ENCODE measurements around the gene UBA1.

UBA1 gene

DNA sequence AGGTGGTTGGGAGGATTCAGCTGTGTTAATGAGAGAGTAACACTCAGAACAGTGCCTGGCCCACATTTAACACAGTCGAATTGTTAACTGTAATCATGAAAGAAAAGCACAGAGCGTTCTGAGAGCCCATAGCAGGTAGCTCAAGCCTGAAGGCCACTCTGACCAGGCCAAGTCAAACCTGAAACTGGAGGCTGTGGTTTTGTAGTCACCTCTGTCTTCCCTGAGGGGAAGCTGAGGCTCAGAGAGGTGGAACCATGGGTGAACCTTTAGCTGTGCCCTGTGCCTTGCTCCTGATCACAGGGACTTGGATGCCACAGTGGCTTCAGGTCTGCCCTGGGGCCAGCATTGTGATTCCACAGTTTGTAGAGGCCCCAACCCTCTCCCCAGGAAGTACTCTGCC lies 16.6 kb upstream of the UBA1 start:
- Histone ChIP-seq H3K36me3 (ENCODE audit: control insufficient read depth in 1 of 2, insufficient read depth in 2 of 2, low read length in 2 of 2) (peaks cover 19 to 70% of the 10 kb centered on the region in 2 donors), H3K27ac (ENCODE audit: low read depth, low read length) (no peak overlapping the region), H3K9ac (ENCODE audit: low read depth in 1 of 2, low read length in 2 of 2) (no peak overlapping the region)

DNA sequence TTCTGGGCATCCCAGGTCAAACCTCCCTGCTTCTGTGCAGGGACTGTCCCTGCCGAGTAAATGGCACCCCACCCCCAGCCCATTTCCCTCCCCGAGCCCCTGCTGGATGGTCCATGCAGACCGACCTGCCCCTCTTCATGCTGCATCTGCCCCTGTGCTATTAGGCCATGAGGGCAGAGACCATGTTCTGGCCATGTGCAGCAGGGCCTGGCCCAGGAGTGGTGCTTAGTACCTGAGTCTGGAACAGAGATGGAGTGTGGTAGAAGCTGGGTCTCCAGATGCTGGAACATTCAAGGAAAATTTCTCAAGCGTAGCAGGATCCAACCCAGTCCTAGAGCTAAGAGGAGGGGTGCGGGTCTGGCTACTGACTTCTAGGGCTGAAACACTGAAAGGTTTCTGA lies 15.3 kb upstream of the UBA1 start:
- Histone ChIP-seq H3K4me1 (ENCODE audit: control insufficient read depth in 1 of 2, insufficient read depth in 2 of 2, low read length in 2 of 2) (no peaks in the 10 kb centered on the region), H3K9me3 (ENCODE audit: control insufficient read depth in 1 of 2, low read length in 2 of 2) (no peaks in the 10 kb centered on the region), H3K27me3 (ENCODE audit: control insufficient read depth in 1 of 2, insufficient read depth in 2 of 2, low read length in 2 of 2) (no peaks in the 10 kb centered on the region), H3K4me3 (ENCODE audit: low read depth in 1 of 2, low read length in 2 of 2) (no peak overlapping the region), H3K36me3 (ENCODE audit: control insufficient read depth in 1 of 2, insufficient read depth in 2 of 2, low read length in 2 of 2) (peaks cover 16 to 67% of the 10 kb centered on the region in 2 donors), H3K27ac (ENCODE audit: low read depth, low read length) (no peak overlapping the region), H3K9ac (ENCODE audit: low read depth in 1 of 2, low read length in 2 of 2) (no peak overlapping the region)

More for the DNA sequence above, 16.6 kb upstream of the UBA1 start:
- no peaks in the 10 kb centered on the region for H3K9me3 ChIP-seq (ENCODE audit: control insufficient read depth in 1 of 2, low read length in 2 of 2)
- no peak overlapping the region for H3K4me3 ChIP-seq (ENCODE audit: low read depth in 1 of 2, low read length in 2 of 2)
- no peaks in the 10 kb centered on the region for H3K27me3 ChIP-seq (ENCODE audit: control insufficient read depth in 1 of 2, insufficient read depth in 2 of 2, low read length in 2 of 2)
- H3K4me1 ChIP-seq (ENCODE audit: control insufficient read depth in 1 of 2, insufficient read depth in 2 of 2, low read length in 2 of 2), result no peaks in the 10 kb centered on the region

DNA sequence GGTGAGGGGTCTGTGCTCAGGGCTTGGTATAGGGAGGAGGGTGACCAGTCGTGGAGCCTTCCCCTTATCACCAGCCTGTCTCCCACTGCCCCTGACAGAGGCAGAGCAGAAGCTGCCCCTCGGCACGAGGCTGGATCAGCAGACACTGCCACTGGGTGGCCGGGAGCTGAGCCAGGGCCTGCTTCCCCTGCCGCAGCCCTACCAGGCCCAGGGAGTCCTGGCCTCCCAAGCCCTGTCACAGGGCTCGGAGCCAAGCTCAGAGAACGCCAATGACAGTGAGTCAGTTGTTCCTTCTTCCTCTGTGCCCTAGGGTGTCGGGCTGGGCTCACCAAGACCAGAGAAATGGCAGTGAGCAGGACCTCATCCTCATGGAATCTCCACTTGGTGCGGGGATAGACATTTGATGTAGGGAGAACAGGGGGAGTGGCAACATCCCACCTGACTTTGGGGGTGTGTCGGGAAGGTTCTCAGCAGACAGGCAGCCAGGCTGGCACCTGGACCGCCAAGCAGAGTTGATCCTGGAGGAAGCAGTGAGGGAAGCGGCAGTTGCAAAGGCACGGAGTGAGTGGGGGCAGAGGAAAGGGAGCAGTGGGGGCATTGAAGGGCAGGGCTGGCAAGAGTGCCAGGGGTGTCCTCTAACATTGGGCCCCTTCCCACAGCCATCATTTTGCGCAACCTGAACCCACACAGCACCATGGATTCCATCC lies 14.3 kb upstream of the UBA1 start:
- no peaks in the 10 kb centered on the region for H3K27me3 ChIP-seq (ENCODE audit: control insufficient read depth in 1 of 2, insufficient read depth in 2 of 2, low read length in 2 of 2)
- peaks cover 15 to 63% of the 10 kb centered on the region in 2 donors for H3K36me3 ChIP-seq (ENCODE audit: control insufficient read depth in 1 of 2, insufficient read depth in 2 of 2, low read length in 2 of 2)
- no peak overlapping the region for H3K4me3 ChIP-seq (ENCODE audit: low read depth in 1 of 2, low read length in 2 of 2)
- H3K9me3 ChIP-seq (ENCODE audit: control insufficient read depth in 1 of 2, low read length in 2 of 2), result no peaks in the 10 kb centered on the region
- H3K9ac ChIP-seq (ENCODE audit: low read depth in 1 of 2, low read length in 2 of 2), result no peak overlapping the region
- H3K27ac ChIP-seq (ENCODE audit: low read depth, low read length), result no peak overlapping the region
- H3K4me1 ChIP-seq (ENCODE audit: control insufficient read depth in 1 of 2, insufficient read depth in 2 of 2, low read length in 2 of 2), result no peaks in the 10 kb centered on the region

DNA sequence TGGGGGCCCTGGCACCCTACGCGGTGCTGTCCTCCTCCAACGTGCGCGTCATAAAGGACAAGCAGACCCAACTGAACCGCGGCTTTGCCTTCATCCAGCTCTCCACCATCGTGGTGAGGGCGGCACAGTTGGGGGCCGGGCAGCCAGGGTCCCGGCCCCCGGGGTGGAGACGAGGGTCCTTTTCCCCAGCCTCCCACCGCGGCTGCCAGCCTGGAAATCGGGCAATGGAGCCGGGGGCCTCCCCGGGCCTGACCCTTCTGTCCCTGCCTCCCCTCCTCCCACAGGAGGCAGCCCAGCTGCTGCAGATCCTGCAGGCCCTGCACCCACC lies 13.7 kb upstream of the UBA1 start:
- Histone ChIP-seq H3K4me1 (ENCODE audit: control insufficient read depth in 1 of 2, insufficient read depth in 2 of 2, low read length in 2 of 2) (no peaks in the 10 kb centered on the region), H3K4me3 (ENCODE audit: low read depth in 1 of 2, low read length in 2 of 2) (no peak overlapping the region), H3K27me3 (ENCODE audit: control insufficient read depth in 1 of 2, insufficient read depth in 2 of 2, low read length in 2 of 2) (no peaks in the 10 kb centered on the region), H3K9ac (ENCODE audit: low read depth in 1 of 2, low read length in 2 of 2) (no peak overlapping the region), H3K9me3 (ENCODE audit: control insufficient read depth in 1 of 2, low read length in 2 of 2) (no peaks in the 10 kb centered on the region), H3K36me3 (ENCODE audit: control insufficient read depth in 1 of 2, insufficient read depth in 2 of 2, low read length in 2 of 2) (peaks cover 15 to 67% of the 10 kb centered on the region in 2 donors), H3K27ac (ENCODE audit: low read depth, low read length) (no peak overlapping the region)

DNA sequence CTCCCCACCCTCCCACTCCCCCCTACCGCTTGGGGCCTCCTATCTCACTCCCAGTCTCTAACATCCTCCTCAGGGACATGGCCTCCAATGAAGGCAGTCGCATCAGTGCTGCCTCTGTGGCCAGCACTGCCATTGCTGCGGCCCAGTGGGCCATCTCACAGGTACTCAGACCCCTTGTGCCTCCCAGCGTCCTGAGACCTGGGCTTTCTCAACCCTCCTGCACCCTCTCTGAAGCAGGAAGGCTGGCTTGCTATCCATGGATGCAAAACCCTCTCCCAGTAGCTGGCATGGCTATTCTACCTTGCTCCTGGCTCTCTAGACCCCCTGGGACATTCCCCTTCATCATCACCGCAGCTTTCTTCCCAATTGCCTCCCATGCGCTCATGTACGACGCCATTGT lies 13.3 kb upstream of the UBA1 start:
- H3K4me1 ChIP-seq (ENCODE audit: control insufficient read depth in 1 of 2, insufficient read depth in 2 of 2, low read length in 2 of 2), result no peaks in the 10 kb centered on the region
- no peak overlapping the region for H3K27ac ChIP-seq (ENCODE audit: low read depth, low read length)
- H3K9ac ChIP-seq (ENCODE audit: low read depth in 1 of 2, low read length in 2 of 2), result no peak overlapping the region
- H3K4me3 ChIP-seq (ENCODE audit: low read depth in 1 of 2, low read length in 2 of 2), result no peak overlapping the region
- H3K36me3 ChIP-seq (ENCODE audit: control insufficient read depth in 1 of 2, insufficient read depth in 2 of 2, low read length in 2 of 2), result peaks cover 15 to 71% of the 10 kb centered on the region in 2 donors
- H3K27me3 ChIP-seq (ENCODE audit: control insufficient read depth in 1 of 2, insufficient read depth in 2 of 2, low read length in 2 of 2), result no peaks in the 10 kb centered on the region
- no peaks in the 10 kb centered on the region for H3K9me3 ChIP-seq (ENCODE audit: control insufficient read depth in 1 of 2, low read length in 2 of 2)

DNA sequence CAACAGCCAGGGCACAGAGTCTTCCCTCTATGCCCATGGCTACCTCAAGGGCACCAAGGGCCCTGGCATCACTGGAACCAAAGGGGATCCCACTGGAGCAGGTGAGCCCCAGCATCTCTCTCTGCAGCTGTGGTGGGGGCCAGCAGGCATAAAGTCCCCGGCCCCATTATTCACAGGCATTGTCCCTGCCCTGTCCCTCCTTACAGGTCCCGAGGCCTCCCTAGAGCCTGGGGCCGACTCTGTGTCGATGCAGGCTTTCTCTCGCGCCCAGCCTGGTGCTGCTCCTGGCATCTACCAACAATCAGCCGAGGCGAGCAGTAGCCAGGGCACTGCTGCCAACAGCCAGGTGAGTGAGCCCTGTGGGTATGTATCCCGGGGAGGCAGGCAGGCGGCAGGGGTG lies 12.3 kb upstream of the UBA1 start:
- no peaks in the 10 kb centered on the region for H3K9me3 ChIP-seq (ENCODE audit: control insufficient read depth in 1 of 2, low read length in 2 of 2)
- H3K36me3 ChIP-seq (ENCODE audit: control insufficient read depth in 1 of 2, insufficient read depth in 2 of 2, low read length in 2 of 2), result peaks cover 12 to 77% of the 10 kb centered on the region in 2 donors
- no peaks in the 10 kb centered on the region for H3K27me3 ChIP-seq (ENCODE audit: control insufficient read depth in 1 of 2, insufficient read depth in 2 of 2, low read length in 2 of 2)
- H3K9ac ChIP-seq (ENCODE audit: low read depth in 1 of 2, low read length in 2 of 2), result no peak overlapping the region
- H3K4me1 ChIP-seq (ENCODE audit: control insufficient read depth in 1 of 2, insufficient read depth in 2 of 2, low read length in 2 of 2), result no peaks in the 10 kb centered on the region
- no peak overlapping the region for H3K4me3 ChIP-seq (ENCODE audit: low read depth in 1 of 2, low read length in 2 of 2)
- no peak overlapping the region for H3K27ac ChIP-seq (ENCODE audit: low read depth, low read length)

DNA sequence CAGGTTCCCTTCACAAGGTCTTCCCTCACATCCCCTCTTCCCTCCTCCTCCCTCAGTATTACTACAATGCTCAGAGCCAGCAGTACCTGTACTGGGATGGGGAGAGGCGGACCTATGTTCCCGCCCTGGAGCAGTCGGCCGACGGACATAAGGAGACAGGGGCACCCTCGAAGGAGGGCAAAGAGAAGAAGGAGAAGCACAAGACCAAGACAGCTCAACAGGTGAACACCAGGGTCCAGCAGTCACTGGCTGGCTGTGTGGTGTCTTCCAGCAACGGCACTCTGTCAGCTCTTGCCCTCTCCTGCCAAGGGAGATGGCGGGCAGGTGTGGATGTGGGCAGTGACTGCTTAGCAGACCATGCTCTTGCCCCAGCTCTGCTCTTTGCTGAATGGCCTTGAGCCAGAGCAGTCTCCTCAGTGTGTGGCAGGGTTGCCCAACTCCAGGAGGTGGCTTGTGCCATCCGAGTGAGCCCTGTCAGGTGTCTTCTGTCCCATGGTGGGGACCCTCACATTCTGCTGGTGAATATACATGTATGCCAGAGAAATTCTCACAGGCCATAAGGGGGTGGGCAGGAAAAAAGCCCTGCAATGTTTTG lies 11.4 kb upstream of the UBA1 start:
- no peak overlapping the region for H3K27ac ChIP-seq (ENCODE audit: low read depth, low read length)
- H3K4me3 ChIP-seq (ENCODE audit: low read depth in 1 of 2, low read length in 2 of 2), result no peak overlapping the region
- no peaks in the 10 kb centered on the region for H3K27me3 ChIP-seq (ENCODE audit: control insufficient read depth in 1 of 2, insufficient read depth in 2 of 2, low read length in 2 of 2)
- H3K4me1 ChIP-seq (ENCODE audit: control insufficient read depth in 1 of 2, insufficient read depth in 2 of 2, low read length in 2 of 2), result no peaks in the 10 kb centered on the region
- no peak overlapping the region for H3K9ac ChIP-seq (ENCODE audit: low read depth in 1 of 2, low read length in 2 of 2)
- peaks cover 15 to 77% of the 10 kb centered on the region in 2 donors for H3K36me3 ChIP-seq (ENCODE audit: control insufficient read depth in 1 of 2, insufficient read depth in 2 of 2, low read length in 2 of 2)
- no peaks in the 10 kb centered on the region for H3K9me3 ChIP-seq (ENCODE audit: control insufficient read depth in 1 of 2, low read length in 2 of 2)

DNA sequence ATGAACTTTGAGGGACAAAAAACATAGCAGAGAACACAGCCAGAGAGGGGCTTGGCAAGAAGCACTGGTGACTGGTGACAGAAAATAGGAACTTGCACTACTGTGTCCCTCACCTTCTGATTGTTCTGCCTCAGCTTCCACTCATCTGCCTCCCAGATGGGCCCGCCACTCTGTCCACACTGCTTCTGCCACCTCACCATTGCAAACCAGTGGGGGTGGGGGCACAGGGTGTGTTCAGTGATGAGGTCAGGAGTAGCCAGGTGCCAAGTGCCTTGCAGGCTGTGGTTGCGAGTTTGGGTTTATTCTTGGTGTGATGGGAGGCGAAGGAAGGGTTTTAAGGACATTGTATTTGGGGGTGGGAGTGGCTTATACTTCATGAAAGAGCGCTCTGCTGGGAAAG lies 9.1 kb upstream of the UBA1 start:
- no peaks in the 10 kb centered on the region for H3K4me1 ChIP-seq (ENCODE audit: control insufficient read depth in 1 of 2, insufficient read depth in 2 of 2, low read length in 2 of 2)
- H3K9me3 ChIP-seq (ENCODE audit: control insufficient read depth in 1 of 2, low read length in 2 of 2), result no peaks in the 10 kb centered on the region
- H3K27ac ChIP-seq (ENCODE audit: low read depth, low read length), result no peak overlapping the region
- H3K9ac ChIP-seq (ENCODE audit: low read depth in 1 of 2, low read length in 2 of 2), result no peak overlapping the region
- H3K27me3 ChIP-seq (ENCODE audit: control insufficient read depth in 1 of 2, insufficient read depth in 2 of 2, low read length in 2 of 2), result no peaks in the 10 kb centered on the region
- H3K4me3 ChIP-seq (ENCODE audit: low read depth in 1 of 2, low read length in 2 of 2), result no peak overlapping the region
- peaks cover 12 to 56% of the 10 kb centered on the region in 2 donors for H3K36me3 ChIP-seq (ENCODE audit: control insufficient read depth in 1 of 2, insufficient read depth in 2 of 2, low read length in 2 of 2)

DNA sequence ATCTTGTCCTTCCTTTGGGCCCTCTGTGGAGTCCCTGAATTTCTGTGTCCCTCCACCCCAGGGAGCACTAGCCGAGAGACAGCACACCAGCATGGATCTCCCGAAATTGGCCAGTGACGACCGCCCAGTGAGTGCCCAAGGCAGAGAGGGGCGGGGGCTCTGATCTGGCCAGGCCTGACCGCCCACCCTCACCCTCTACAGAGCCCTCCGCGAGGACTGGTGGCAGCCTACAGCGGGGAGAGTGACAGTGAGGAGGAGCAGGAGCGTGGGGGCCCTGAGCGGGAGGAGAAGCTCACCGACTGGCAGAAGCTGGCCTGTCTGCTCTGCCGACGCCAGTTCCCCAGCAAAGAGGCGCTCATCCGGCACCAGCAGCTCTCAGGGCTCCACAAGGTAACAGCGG lies 8.4 kb upstream of the UBA1 start:
- H3K9me3 ChIP-seq (ENCODE audit: control insufficient read depth in 1 of 2, low read length in 2 of 2), result no peaks in the 10 kb centered on the region
- peaks cover 0 to under 1% of the 10 kb centered on the region in 2 donors for H3K4me1 ChIP-seq (ENCODE audit: control insufficient read depth in 1 of 2, insufficient read depth in 2 of 2, low read length in 2 of 2)
- H3K4me3 ChIP-seq (ENCODE audit: low read depth in 1 of 2, low read length in 2 of 2), result no peak overlapping the region
- H3K9ac ChIP-seq (ENCODE audit: low read depth in 1 of 2, low read length in 2 of 2), result no peak overlapping the region
- H3K27ac ChIP-seq (ENCODE audit: low read depth, low read length), result no peak overlapping the region
- H3K36me3 ChIP-seq (ENCODE audit: control insufficient read depth in 1 of 2, insufficient read depth in 2 of 2, low read length in 2 of 2), result peaks cover 12 to 51% of the 10 kb centered on the region in 2 donors
- H3K27me3 ChIP-seq (ENCODE audit: control insufficient read depth in 1 of 2, insufficient read depth in 2 of 2, low read length in 2 of 2), result no peaks in the 10 kb centered on the region

DNA sequence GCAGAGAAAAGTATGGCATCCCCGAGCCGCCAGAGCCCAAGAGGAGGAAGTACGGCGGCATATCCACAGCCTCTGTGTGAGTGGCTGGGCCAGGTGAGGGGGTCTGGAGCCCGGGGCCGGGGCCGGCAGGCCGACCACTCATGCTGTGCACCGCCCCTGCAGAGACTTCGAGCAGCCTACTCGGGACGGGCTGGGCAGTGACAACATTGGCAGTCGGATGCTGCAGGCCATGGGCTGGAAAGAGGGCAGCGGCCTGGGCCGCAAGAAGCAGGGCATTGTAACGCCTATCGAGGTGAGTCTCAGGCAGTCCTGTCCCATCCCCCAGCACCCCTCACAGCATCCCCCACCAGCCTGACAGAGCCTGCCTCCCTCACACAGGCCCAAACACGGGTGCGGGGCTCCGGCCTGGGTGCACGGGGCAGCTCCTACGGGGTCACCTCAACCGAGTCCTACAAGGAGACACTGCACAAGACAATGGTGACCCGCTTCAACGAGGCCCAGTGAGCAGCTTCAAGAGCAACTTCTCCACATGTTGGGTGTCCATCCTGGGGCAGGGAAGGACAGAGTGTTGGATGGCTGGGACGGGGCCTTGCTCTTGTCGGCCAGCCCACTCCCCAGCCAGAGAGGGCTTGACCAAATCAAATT lies 7.4 kb upstream of the UBA1 start:
- no peak overlapping the region for H3K9ac ChIP-seq (ENCODE audit: low read depth in 1 of 2, low read length in 2 of 2)
- no peaks in the 10 kb centered on the region for H3K27me3 ChIP-seq (ENCODE audit: control insufficient read depth in 1 of 2, insufficient read depth in 2 of 2, low read length in 2 of 2)
- H3K36me3 ChIP-seq (ENCODE audit: control insufficient read depth in 1 of 2, insufficient read depth in 2 of 2, low read length in 2 of 2), result peaks cover 12 to 43% of the 10 kb centered on the region in 2 donors
- H3K4me3 ChIP-seq (ENCODE audit: low read depth in 1 of 2, low read length in 2 of 2), result no peak overlapping the region
- peaks cover 0 to 3% of the 10 kb centered on the region in 2 donors for H3K4me1 ChIP-seq (ENCODE audit: control insufficient read depth in 1 of 2, insufficient read depth in 2 of 2, low read length in 2 of 2)
- H3K27ac ChIP-seq (ENCODE audit: low read depth, low read length), result no peak overlapping the region
- no peaks in the 10 kb centered on the region for H3K9me3 ChIP-seq (ENCODE audit: control insufficient read depth in 1 of 2, low read length in 2 of 2)

All from duodenal mucosa (tissue), 2 donors.